ENCODE results near the gene CFAP68.

The CFAP68 gene

GRCh38 chr11:111878849-111879636 is at the start of gene CFAP68, which contains the start of gene FDXACB1:
CFAP68 (plus strand) TSS chr11:111879541; CDS start chr11:111879561, 20 bp downstream.
FDXACB1 (minus strand) TSS chr11:111879165; CDS start chr11:111879132, 33 bp downstream.
- ChIA-PET POLR2A (interaction anchor here (0.9 to 1.1 kb wide), 2 partner anchors 48 kb away, joined by 4 read pairs; no protein-coding TSS in a partner anchor), CTCF (interaction anchor here (0.6 to 2.0 kb wide), 4 partner anchors 33 to 245 kb away, joined by 3 to 19 read pairs (median 4); no protein-coding TSS in a partner anchor)
- peak within 1 kb of the TSS; percentile 65 for H3K4me3 ChIP-seq (ENCODE audit: low read depth, low read length)
- peaks cover 0 to 16% of the 10 kb centered on the region in 2 experiments; a peak in 1 of 3 replicates for H3K36me3 ChIP-seq (ENCODE audit: control insufficient read depth in 2 of 2, insufficient read depth in 1 of 2, low read length in 2 of 2)
- H3K4me1 ChIP-seq (ENCODE audit: control insufficient read depth, insufficient read depth, low read length) = no peaks in the 10 kb centered on the region
- H3K9me3 ChIP-seq (ENCODE audit: control insufficient read depth, insufficient read depth, low read depth, low read length) = no peaks in the 10 kb centered on the region
- H3K27ac ChIP-seq (ENCODE audit: extremely low read depth, low read depth, low read length) = peak within 1 kb of the TSS; percentile 52
- TF ChIP-seq ZNF155 (tag by site-specific recombination; IDR thresholded peaks at IDR 0.05) (no peak), ZNF473 (tag by site-specific recombination; IDR thresholded peaks at IDR 0.05) (no peak), ZNF223 (tag by site-specific recombination; IDR thresholded peaks at IDR 0.05) (no peak), ZNF707 (tag by site-specific recombination; IDR thresholded peaks at IDR 0.05) (no peak), INSM2 (tag by site-specific recombination; IDR thresholded peaks at IDR 0.05) (peak; percentile 43; the same call in 1 of the 2 replicates), ZSCAN23 (tag by site-specific recombination; IDR thresholded peaks at IDR 0.05) (no peak), ZXDB (tag by site-specific recombination; IDR thresholded peaks at IDR 0.05) (peak; percentile 87), ZNF518A (tag by site-specific recombination; conservative IDR thresholded peaks at IDR 0.05; ENCODE audit: low read depth) (peak; percentile 80), ZNF280C (tag by site-specific recombination; IDR thresholded peaks at IDR 0.05) (no peak), SETDB1 (IDR thresholded peaks at IDR 0.05; ENCODE audit: insufficient read length, low read length) (peak; percentile 51), PRDM2 (tag by site-specific recombination; IDR thresholded peaks at IDR 0.05; ENCODE audit: borderline replicate concordance) (no peak), ZNF704 (tag by site-specific recombination; IDR thresholded peaks at IDR 0.05) (no peak), KLF17 (tag by site-specific recombination; IDR thresholded peaks at IDR 0.05) (no peak; the same call in 1 of the 2 replicates), ZNF248 (tag by site-specific recombination; IDR thresholded peaks at IDR 0.05) (no peak), ZNF664 (tag by site-specific recombination; IDR thresholded peaks at IDR 0.05) (no peak; the same call in 1 of the 2 replicates), ZNF571 (tag by site-specific recombination; IDR thresholded peaks at IDR 0.05) (no peak), ZNF792 (tag by site-specific recombination; IDR thresholded peaks at IDR 0.05) (no peak), SCRT2 (tag by site-specific recombination; IDR thresholded peaks at IDR 0.05) (peak; percentile 45; the same call in 1 of the 2 replicates), REPIN1 (tag by site-specific recombination; IDR thresholded peaks at IDR 0.05; ENCODE audit: low read depth) (no peak)
